DLD1 (cell line): ENCODE data around the gene SYT1.
"Not testable (repeated sequence)": the region's sequence is repeated elsewhere in the genome, so short reads cannot be mapped to it uniquely, and the experiment has no call there.

ENCODE experiments used
- in situ Hi-C: cut with HindIII; loops from 2 replicates; pipeline ENCODE4 v1.10.0; 2017; ENCODE audit warnings: low sequenced_read_pairs

SYT1 gene

DNA sequence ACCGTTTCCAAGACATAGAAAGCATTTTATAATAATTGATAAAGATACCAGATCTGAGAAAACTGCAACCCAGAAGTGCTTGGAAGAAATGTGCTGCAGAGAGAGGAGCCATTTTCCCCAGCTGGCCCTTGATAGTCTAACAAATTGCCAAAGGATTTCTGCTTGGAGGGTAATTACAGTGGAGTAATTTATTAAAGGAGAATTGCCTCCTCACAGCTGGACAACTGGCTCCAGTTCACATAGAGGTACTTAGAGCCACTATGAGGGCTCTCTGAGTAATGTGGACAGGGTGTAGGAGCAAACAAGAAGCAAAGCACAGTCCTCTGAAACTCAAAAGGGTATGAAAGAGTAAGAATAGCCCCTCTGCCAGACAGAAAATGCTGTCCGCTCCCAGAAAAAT is 335.6 kb downstream of the SYT1 start:
- in situ Hi-C loops = no loop called here

DNA sequence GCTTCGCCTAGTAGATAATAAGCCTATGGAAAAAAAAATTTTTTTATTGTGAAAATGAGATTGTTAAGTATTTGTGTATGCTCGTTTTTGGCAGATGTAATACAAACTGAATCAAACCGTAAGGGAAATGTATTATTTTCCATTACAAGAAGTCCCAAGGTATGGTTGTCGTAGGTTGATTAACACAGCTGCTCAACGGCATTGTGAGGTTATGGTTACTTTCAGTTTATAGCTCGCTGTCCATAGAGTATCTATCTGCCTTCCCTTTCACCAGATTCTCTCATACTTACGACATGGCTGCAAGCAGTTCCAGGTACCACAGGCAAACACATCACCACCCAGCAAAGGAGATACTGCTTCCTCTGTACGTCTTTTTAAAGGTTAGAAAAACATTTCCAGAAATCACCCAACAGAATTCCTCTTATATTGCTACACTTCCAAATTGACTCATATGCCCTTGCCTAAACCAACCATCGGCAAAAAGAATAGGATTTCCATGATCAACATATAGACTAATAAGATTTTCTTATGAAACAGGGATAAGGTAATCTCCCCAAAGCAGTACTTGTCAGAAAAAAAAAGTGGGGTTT is 338.6 kb downstream of the SYT1 start:
- in situ Hi-C loops = no loop called here

DNA sequence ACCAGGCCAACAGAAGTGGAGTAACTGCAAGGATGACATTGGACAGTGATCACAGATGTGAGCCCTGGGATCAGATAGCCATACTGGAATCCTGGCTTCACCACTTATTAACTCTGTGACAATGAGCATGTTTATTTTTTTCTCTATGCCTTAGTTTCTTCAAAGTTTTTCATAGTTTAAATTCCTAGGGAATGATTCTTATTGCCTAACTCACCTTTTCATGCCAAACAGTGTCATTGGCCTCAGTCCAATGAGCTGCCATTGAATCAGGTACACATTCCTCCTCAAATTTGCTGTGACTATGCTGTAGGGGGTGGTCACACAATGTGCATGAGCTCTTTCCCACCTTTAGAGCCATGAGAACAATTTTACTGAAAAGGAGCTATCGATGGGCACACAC is 342.3 kb downstream of the SYT1 start:
- in situ Hi-C loops = no loop called here

DNA sequence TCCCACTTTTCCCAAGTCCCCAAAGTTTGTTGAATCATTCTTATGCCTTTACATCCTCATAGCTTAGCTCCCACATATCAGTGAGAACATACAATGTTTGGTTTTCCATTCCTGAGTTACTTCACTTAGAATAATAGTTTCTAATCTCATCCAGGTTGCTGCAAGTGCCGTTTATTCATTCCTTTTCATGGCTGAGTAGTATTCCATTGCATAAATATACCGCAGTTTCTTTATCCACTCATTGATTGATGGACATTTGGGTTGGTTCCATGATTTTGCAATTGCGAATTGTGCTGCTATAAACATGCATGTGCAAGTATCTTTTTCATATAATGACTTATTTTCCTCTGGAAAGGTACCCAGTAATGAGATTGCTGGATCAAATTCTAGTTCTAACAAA is 345.8 kb downstream of the SYT1 start:
- in situ Hi-C loops = not testable (repeated sequence)

DNA sequence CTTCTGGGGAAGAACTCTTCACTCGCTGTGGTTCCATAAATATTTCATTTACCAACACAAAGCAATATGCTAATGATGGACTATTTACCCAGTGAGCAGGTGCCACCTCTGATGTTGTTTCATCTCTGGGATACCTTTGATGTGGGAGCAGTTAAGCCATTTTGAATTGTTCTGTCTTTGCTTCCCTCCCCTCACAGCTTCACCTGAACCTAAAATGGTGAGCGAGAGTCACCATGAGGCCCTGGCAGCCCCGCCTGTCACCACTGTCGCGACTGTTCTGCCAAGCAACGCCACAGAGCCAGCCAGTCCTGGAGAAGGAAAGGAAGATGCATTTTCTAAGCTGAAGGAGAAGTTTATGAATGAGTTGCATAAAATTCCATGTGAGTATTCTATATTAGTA is 352.7 kb downstream of the SYT1 start:
- in situ Hi-C loops = no loop called here

DNA sequence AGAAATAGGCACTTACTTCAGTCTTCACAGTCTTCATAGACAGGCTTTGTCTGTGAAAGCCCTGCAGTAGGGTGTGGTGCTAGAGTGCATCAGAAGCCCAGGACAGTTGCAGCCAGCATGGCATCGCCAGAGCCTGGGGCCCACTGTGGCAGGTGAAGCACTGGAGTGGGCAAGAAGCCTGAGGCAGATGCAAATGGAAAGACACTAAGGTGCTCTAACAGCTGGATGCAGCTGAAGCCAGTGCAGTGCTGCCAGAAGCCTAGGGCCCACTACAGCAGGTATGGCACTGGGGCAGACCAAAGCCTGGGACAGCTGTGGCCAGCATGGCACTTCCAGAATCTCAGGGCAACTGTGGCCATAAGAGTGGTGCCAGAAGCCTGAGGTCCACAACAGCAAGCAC is 358.6 kb downstream of the SYT1 start:
- in situ Hi-C loops = no loop called here

DNA sequence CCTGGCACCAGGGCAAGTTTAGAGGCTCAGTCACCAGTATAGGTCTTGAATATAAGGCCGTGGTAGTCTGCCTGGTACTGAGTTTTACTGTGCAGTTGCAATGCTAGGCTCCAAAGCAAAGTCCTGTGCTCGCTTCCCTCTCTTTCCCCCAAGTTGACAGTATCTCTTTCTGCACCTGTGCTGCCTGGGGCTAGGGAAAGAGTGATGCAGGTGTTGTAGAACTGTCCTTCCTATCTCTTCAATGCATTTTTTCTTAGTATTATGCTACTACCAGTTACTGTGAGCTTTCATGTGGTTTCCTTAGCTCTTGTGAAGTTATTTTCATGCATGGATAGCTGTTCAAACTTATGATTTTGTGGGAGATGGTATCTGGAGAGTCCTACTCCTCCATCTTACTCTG is 359.2 kb downstream of the SYT1 start:
- in situ Hi-C loops = no loop called here

DNA sequence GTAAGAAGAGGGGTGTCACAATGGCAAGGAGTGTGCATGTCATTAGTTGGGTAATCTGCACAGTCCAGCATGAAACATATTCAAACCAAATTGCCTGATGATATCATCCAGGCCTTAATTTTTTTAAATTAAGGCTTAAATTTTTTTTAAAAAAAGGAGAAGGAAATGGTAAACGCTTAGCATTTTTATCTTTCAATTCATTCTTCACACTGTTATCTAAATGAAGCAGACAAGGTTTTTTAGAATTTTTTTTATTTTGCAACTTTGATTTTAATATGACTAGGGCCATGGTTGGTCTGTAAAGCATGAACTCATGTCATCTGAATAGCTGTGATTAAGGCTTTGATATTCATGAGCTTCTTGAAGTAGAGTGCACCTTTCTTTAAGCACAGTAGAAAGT is 362.5 kb downstream of the SYT1 start:
- in situ Hi-C loops = no loop called here

DNA sequence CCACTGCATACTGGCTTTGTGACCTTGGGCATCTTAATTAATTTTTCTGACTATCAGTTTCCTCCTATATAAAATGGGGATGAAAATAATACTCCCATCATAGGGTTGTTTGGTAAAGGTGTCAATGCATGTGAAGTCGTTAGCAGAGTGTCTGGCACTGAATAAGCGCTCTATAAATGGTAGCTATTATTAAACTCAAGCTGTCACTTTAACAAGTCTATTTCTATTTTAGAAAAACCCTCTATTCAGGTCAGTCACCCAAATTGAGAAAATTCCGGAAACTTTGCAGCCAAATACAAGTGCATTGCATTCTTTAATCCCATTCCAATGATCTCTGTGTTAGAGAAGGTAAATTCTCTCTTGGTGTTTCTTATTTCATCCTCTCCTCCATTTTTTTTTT is 363.1 kb downstream of the SYT1 start:
- in situ Hi-C loops = no loop called here

DNA sequence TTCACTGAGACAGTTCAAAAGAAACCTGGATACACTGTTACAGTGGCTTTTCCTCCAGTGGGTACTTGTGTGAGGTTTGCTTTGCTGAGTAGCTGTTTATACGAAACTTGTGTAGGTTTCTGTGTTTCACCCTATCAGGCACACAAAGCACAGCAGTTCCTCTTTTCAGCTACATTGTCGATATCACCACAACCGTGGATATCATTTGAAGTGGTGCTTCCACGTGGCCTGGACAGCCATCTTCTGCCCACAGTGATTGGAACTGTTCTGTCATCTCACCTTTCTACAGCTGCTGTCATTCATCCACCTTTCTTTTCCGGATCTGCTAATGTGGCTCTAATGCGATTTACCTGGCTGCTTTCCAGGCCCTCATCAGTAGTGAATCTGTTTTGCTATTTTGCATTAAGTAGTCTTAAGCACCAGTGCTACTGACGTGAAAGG is 368.8 kb downstream of the SYT1 start:
- in situ Hi-C loops = no loop called here

DNA sequence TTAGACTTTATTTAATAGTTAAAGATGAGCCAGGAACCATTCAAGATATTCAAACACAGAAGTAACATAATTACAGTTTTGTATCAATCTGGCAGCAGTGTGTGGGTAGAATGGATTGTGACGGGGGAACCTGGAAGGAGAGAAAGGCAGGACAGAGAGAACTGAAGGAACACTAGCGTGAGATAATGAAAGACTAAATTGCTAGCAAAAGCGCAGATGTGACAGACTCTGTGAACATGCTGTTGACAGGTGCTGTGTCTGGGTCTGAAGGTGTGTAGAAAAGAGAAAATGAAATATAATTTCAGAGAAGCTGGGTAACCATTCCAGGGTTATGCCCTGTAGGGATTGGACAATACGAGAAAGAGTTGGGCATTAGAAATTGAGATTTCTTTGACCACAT is 372.3 kb downstream of the SYT1 start:
- in situ Hi-C loops = no loop called here

DNA sequence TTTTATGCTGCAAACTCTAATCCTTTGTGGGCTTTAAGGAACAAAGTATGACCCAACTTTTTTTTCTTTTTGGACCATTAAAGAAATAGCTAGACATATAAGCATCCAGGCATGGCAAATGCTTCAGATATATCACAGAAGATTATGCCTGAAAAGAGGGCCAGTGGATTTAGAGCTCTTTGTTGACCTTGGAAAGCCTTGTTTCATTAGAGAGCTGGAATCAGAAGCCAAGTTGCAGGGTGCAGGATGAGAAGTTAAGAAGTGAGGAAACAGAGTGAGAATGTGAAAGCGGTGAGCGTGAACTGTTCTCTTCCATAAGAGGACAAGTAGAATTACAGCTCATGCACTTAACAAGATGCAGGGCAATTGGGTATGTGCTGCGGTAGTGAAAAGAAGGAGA is 373.7 kb downstream of the SYT1 start:
- in situ Hi-C loops = no loop called here

DNA sequence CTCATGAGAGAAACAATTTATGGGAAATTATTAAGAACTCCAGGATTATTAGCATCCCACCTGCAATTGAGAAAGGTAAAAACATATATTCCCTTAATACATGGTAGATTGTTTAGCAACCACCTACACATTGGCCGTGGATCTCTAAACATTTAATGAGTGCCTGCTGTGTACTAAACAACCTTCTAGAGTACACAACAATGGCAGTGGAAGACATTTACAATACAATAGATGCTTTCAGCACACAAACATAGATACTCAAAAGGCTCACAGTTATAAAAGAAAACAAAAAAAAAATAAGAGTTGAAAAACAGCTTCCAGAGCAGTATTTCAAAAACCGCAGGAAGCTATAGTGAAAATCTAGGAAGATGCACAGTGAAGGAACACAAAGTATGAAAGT is 382.9 kb downstream of the SYT1 start:
- in situ Hi-C loops = no loop called here

DNA sequence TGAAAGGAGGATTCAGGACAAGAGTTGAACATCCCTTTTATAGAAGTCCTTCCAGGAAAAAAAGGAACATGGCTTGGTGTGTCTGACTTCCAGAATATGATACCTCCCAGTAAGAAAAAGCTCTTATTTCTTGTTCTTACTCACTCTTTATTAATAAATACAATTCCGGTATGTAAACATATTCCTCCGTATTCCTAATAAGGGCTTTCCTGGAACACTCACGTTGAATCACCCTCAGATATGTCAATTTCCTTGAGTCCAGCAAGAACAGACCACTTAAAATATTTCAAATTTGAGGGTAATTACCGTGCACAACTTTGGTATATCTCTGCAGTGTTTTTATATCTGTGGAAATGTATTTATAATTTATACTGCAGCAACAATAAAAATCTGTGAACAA is 385.6 kb downstream of the SYT1 start:
- in situ Hi-C loops = no loop called here

DNA sequence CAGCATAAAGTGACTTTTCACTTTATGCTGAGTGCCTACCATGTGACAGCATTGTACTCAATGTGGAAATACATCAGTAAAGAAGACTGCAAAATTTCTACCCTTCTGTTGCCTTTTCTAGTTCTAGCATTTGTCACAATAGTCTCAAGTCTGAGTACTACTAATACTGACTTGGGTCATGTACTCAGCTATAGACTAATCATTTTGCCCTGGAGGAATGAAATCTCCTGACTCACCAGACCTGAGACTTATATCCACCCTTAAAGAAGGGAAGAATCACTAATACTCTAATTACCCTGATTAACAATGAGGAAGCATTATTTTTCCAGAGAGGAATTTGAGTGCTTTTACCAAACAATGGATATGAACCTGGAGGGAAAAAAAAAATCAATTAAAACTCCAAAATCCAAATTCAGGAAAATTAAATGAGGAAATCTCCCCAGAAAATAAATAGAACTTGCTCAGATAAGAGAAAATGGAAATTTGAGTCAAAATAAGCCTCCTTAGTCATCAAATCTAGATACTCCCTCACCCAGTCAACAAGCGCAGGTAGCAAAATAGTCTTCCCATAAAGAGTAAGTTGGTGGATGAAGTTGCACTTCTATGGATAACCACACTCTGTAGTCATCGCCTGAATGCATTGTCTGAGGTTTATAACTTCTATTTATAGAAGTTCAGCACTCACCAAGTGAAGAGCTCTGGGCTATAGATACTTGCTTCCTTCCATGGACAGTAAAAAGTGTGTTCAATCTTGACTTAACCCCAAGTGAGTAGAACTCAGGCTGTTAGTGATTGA is 386.6 kb downstream of the SYT1 start:
- in situ Hi-C loops = no loop called here

DNA sequence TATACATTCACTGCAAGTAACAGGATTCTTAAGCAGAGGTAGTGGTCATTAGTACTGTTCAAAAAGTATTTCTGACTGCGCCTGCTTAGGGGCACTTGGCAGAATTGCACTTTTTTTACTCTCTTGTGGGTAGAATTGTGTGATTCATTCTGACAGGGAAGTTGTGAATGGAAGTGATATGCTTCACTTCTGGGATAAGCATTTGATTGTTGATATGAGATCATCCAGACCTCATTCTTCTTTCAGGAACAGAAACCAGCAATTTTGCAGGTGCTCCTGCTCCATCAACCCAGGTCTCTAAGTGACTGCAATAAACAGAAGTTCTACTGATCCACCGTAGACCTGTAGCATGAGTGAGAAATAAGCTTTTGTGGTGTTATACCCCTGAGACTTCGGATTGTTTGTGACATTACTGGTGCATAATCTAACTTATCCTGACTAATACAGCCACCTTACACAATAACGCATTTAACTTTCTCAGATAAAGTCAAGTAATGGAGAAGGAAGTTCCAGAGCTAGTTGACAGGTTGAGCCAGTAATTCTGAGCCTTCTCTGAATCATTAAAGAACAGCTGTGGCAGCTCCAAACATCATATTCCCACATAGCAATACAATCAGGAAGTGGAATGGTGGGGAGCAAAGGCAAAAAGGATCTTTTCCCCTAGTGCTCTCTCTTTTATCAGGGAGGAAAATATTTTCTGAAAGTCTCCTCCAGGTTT is 387.9 kb downstream of the SYT1 start:
- in situ Hi-C loops = no loop called here

DNA sequence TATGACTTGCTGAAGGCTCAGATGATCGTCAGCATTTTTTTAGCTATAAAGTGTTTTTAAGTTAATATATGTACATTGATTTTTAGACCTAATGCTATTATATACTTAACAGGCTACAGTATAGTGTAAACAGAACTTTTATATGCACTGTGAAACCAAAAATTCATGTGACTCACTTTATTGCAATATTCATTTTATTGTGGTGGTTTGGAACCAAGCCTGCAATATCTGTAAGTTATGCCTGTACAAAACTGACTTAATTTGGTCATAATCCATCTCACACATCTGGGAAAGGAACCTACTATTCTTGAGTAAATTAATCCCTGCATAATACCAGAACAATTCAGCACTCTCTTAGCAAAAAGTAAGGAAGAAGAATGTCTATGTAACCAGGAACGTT is 390.7 kb downstream of the SYT1 start:
- in situ Hi-C loops = no loop called here

DNA sequence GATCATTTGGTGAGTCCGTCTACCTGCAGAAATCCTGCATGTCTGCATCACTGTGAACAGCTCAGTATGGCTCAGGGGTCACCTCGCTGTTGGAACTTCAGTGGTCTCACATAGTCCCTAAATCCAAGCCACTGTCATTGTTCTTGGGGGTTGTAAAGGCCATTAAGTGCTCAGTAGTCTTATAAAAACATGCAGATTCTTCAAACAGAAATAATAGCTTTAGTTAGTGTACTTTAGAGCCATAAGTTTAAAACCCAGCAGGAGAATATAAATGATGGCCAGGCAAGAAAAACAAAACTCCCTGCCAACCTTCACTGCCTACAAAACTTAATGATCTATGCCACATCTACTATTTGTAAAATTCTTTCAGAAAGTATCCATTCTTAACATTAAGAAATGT is 396.3 kb downstream of the SYT1 start:
- in situ Hi-C loops = no loop called here

DNA sequence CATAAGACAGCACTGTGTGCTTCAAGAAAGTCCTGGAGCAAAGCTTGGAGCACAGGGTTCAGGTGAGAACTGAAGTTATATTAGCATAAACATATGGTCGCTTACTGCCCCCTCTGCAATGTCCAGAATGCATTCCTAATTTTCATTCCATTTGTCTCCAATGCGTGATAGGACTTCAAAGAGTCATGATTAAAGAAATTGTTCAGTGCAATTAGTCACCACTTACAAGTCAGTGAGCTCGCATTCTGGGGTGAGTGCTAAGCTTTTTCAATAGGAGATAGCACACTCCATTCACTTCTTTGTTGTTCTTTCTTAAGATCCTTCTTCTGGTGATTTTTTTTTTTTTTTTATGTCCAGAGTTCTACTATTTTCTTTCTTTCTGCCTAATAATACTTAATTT is 398.4 kb downstream of the SYT1 start:
- in situ Hi-C loops = no loop called here

DNA sequence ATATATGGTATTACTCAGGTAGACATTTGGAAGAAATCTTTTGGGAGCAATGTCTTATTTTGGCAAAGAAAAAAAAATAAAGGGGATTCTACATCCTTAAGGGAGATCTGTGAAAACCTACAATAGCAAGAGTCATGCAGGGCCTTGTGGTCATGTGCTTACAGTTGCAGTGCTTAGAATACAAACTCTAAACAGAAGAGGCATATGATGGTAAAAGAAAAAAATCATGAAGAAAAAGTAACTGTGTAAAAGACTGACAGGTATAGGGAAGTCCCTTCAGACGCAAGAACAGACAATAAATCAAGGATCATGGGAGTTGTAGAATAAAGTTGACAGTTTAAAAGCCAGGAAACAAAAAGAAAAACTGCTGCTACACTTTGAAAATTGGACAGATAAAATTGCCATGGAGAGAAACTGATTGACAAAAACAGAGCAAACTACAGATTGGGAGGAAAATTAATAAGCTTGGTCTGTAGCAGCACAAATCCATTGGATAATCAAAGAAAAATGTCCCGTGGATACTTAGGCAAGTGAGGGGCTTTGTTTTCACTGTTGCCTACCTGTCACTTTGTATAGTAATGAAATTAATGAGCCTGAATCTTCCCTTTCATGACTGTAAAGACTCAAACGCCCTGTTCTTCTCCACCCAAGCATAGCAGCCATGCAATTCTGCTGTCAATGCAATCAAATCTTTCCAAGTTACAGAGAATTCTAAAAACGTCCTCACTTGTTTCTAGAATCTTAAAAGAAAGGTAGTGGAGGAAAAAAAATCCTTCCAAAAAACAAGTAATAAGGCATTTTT is 402.0 kb downstream of the SYT1 start:
- in situ Hi-C loops = no loop called here

DNA sequence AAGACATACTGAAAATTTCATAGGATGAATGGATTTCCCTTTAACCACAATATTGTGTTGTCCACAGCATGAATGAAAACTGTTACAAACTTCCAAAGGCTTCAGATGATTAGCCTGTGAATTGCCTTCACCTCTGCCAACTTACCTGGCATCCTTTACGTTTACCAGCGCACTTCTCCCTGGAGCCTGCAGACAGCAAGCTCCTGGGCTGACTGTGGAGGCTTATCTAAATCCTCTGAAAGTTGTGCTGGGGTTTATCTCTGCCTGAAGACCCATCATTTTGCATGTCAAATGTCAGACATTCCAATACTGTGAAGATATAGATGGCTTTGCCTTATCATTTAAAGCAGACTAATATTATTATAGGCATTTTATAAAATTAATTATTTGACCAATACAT is 403.0 kb downstream of the SYT1 start:
- in situ Hi-C loops = no loop called here
